ENCODE data around the gene CRK. TPM values are rescaled to one million over a fixed set of nuclear protein-coding genes. Genes with fewer than 3 reads are reported as not detected.

CRK gene
- polyA plus RNA-seq (ENCODE audit: insufficient read length in 10 of 10), result 10 to 100 TPM; 33.0 to 50.1 (median 43.0) TPM
- long read RNA-seq, donor 1, transcript CRK-201 (3 exons, 3,880 nt), result major isoform, 6 of 12 reads
- long read RNA-seq, donor 1, transcript CRK-202 (3 exons, 3,675 nt), result major isoform, 6 of 12 reads
- long read RNA-seq, donor 1, partial matches to known transcripts, result 0 of 12 reads
- long read RNA-seq, donor 1, other reads (novel, unspliced or antisense), result 0 of 12 reads
- long read RNA-seq, donor 2, transcript CRK-202 (3 exons, 3,675 nt), result major isoform, 6 of 12 reads
- long read RNA-seq, donor 2, transcript CRK-201 (3 exons, 3,880 nt), result major isoform, 6 of 12 reads
- long read RNA-seq, donor 2, partial matches to known transcripts, result 0 of 12 reads
- long read RNA-seq, donor 2, other reads (novel, unspliced or antisense), result 0 of 12 reads
- long read RNA-seq, donor 3, result 0 reads
- long read RNA-seq, donor 4, transcript CRK-201 (3 exons, 3,880 nt), result major isoform, 8 of 14 reads
- long read RNA-seq, donor 4, transcript CRK-202 (3 exons, 3,675 nt), result minor isoform, 6 of 14 reads
- long read RNA-seq, donor 4, partial matches to known transcripts, result 0 of 14 reads
- long read RNA-seq, donor 4, other reads (novel, unspliced or antisense), result 0 of 14 reads
- long read RNA-seq, donor 5, transcript CRK-202 (3 exons, 3,675 nt), result major isoform, 11 of 19 reads
- long read RNA-seq, donor 5, transcript CRK-201 (3 exons, 3,880 nt), result minor isoform, 8 of 19 reads
- long read RNA-seq, donor 5, partial matches to known transcripts, result 0 of 19 reads
- long read RNA-seq, donor 5, other reads (novel, unspliced or antisense), result 0 of 19 reads
- long read RNA-seq, donor 6, transcript CRK-201 (3 exons, 3,880 nt), result major isoform, 8 of 15 reads
- long read RNA-seq, donor 6, transcript CRK-202 (3 exons, 3,675 nt), result minor isoform, 7 of 15 reads
- long read RNA-seq, donor 6, partial matches to known transcripts, result 0 of 15 reads
- long read RNA-seq, donor 6, other reads (novel, unspliced or antisense), result 0 of 15 reads
- long read RNA-seq, donor 7, transcript CRK-201 (3 exons, 3,880 nt), result major isoform, 8 of 13 reads
- long read RNA-seq, donor 7, transcript CRK-202 (3 exons, 3,675 nt), result minor isoform, 5 of 13 reads
- long read RNA-seq, donor 7, partial matches to known transcripts, result 0 of 13 reads
- long read RNA-seq, donor 7, other reads (novel, unspliced or antisense), result 0 of 13 reads
- long read RNA-seq, donor 8, transcript CRK-201 (3 exons, 3,880 nt), result major isoform, 6 of 10 reads
- long read RNA-seq, donor 8, partial matches to known transcripts, result 0 of 10 reads
- long read RNA-seq, donor 8, other reads (novel, unspliced or antisense), result 0 of 10 reads
- long read RNA-seq, donor 9, partial matches to known transcripts, result 0 of 1 reads
- long read RNA-seq, donor 9, other reads (novel, unspliced or antisense), result 0 of 1 reads

DNA sequence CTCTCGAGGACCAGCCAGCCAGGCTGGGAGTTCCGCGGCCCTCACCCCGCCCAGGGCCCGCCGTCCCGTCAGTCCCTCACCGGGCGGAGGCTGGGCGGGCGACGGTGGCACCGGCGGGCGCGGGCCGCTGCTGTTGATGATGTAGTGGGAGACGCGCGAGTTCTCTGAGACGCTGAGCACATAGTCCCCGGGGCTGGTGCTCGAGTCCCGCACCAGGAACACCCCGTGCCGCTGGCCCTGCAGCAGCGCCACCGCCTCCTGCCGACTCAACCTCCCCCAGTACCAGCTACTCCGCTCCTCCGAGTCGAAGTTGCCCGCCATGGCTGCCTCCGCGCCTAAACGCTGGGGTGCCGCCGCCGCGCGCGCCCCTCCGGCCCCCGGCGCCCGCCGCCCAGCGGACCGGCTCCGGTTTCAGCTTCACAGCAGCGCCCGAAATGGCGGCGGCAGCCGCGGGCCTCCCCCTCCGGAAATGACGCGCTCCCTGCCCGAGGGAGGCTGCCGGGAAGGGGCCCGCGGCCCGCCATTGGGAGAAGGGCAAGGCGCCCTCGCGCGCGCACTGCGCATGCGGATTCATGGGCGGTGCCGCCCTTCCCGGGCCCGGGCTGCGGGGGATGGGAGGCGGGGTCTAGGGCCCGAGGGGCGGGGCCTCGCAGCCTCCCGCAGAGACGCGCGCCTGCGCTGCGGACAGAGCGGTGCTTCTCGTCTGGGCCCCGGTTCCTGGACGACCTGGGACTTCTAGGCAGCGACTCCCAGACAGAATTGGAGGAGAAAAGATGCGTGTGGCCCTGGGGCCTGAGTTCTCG is at the start of gene CRK:
Gene CRK (minus strand): TSS at position 436 of the 803 bp plus-strand sequence. CDS start 115 bp downstream, at position 321.
- DNase-seq, result peak; percentile 97 to 99 (median 99)

GRCh38 chr17:1505586-1505985 is 49.6 kb upstream of the CRK start:
- no peak for DNase-seq

DNA sequence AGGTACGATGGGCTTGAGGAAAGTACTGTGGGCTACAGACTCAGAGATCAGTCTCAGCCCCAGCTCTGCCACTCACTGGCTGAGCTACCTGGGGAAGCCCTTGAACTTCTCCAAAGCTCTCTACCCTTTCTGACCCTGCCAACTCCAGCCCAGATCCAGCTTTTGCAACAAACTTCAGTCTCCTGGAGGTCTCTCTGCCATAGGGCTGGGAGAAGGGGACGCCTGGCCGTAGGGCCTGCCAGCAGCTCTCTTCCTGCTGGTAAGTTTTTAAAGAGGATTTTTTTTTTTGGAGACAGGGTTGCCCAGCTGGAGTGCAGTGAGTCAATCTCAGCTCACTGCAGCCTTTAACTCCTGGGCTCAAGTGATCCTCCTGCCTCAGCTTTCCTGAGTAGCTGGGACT is 48.8 kb upstream of the CRK start:
- DNase-seq, result no peak

DNA sequence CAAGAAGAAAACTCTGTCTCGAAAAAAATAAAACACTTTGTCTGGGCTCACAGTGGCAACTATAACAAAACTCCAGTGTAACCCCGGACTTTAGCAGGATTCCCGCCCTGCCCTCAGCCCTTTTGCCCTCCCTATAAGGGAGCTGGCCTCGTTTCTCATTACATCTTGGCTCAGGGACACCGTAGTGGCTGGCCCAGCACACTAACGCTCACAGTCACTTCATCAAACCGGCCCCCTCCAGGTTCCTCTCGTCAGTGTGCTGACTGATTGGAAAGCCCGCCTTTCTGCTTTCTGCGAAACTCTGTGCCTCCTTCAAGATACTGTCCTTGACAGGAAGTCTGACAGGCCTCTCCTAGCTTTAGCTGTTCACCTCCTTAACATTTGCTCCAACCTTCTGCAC is 47.7 kb upstream of the CRK start:
- no peak for DNase-seq

- no peak for DNase-seq
Observed at GRCh38 chr17:1498869-1499268, 42.8 kb upstream of the CRK start.

DNA sequence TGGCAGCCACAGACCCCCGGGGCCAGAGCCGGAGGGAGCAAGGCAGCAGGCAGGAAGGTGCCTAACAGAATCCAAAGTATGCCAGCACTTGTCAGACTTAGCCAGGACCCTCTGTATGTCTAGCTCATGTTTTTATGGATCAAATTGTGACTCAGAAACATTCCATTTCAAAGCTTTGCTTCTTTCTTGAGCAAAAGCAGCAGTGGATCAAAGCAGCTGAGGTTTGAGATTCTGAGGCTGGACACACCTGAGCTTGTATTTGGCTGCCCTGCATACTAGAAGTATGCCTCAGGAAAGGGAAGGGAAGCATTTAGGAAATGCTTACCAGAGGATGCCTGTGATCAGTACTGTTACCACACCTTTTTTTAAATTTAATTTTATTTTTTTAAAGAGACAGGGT is 42.2 kb upstream of the CRK start:
- no peak for DNase-seq

- no peak for DNase-seq
Observed at GRCh38 chr17:1497831-1498230, 41.8 kb upstream of the CRK start.

GRCh38 chr17:1496869-1497268 is 40.8 kb upstream of the CRK start:
- no peak for DNase-seq

- peak in 2 of 3 donors; percentile 66 to 72 for DNase-seq
Observed at GRCh38 chr17:1495265-1495989, 39.4 kb upstream of the CRK start.

GRCh38 chr17:1494736-1495253 is 38.8 kb upstream of the CRK start:
- DNase-seq, result no peak

- DNase-seq, result no peak
Observed at GRCh38 chr17:1494203-1494602, 38.2 kb upstream of the CRK start.

GRCh38 chr17:1493291-1493980 is 37.4 kb upstream of the CRK start:
- no peak for DNase-seq

DNA sequence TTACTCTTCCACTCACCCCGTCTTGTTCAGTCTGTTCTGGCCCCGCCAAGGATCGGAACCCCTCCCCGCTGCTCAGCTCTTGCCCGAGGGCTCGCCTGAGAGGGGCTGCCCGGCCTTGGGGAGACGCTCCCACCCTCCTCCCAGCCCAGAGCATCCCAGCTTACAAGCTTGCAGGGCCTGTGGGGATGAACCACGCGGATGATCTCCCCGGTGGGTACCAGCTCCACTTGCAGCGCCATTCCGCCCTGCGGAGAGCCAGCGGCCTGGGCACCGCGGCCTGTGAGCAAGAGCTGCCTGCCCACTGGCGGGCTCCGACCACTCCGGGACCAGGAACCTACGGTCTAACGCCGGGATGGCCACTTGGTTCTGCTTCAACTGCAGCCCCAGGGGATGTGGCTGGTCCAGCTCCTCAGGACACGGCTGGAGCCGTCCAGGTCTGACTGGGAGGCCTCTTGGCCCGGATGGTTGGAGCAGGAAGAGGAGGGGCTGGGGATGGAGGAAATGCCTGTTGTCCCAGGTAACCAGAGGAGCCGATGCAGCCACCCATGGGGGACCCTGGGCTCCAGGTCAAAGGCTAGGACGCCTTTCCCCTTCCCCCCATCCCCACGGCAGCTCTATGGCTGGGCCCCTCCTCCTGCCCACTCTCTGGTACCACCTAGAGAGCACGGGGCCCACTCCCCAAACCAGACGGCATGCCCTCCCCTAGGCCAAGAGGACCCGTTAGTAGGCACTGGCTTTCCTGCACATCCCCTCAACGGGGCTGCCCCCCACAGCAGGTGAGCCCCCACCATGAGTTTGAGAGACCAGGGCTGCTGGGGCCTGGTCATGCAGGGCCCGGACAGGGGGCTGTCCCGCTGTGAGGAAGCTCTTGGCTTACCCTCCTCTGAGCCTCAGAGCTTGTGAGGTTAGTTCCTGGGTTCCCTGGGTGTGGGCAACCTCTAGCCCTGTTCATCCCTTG is 36.5 kb upstream of the CRK start, which contains the start of gene MYO1C:
Gene MYO1C (minus strand): TSS at position 438 of the 958 bp plus-strand sequence. CDS start 199 bp downstream, at position 239.
- DNase-seq, result peak in 1 of 3 donors; percentile 46

DNA sequence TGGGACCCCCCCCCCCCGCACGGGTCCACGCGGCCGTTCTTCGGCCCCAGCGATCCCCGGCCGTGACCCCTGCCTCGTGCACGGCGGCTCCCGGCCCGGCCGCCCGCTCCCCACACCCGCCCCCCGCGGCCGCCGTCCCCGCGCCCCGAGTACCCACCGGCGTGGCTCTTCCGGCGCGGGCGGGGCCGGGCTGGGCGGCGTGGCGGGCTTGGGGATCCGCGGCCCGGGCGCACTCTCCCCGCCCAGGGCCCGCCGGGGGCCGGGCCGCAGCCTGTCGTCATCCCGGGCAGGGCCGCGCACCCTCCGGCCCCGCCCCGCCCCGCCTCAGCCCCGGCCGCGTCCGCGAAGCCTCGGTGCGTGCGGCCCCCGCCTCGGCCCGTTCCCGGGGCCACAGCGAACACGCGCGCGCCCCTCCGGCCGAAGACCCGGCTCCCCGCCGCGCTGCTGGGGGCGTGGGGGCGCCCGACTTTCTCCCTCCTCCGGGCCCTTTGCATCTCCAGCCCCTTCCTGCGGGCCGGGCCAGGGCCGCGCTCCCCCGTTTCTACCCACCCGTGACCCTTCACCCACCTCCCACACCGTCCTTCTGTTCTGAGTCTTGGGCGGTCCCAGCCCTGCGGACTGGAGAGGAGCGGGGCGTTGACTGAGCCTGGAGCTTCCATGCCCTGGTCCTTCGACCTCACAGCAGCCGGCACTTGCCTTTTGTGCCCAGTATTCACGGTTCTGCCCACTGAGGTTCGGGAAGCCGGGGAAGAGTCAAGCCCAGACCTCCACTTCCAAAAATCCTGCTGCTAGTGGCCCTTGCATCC is 35.6 kb upstream of the CRK start:
- DNase-seq, result peak in 2 of 3 donors; percentile 68 to 79

GRCh38 chr17:1490643-1491442 is 34.8 kb upstream of the CRK start:
- DNase-seq, result peak in 2 of 3 donors; percentile 63 to 84

DNA sequence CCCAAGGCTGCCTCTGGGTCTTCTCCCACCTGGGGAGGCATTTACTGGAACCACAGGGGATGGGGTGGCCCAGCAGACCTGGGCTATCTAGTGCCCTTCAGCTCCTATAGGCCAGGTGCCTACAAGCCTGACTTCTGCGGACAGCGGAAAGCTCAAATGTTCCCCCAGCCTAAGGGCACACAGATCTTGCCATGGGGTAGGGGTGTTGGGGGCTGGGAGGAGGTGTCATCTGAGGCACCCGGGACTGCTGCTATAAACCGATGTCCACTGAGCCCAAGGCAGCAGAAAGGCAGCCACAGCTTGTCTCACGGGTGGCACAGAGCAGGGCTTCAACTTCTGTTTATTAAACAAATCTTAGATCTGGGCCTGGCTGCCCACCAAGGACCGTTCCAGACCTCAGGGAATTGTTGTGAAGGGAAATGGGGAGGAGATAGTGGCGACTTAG is 32.8 kb upstream of the CRK start:
- DNase-seq, result no peak

All from muscle of back (tissue), 13 donors.